LNCaP clone FGC (cell line): Measurements from ENCODE around the gene ANXA2R.
"Not testable (repeated sequence)": the region's sequence is repeated elsewhere in the genome, so short reads cannot be mapped to it uniquely, and the experiment has no call there.

ENCODE experiments used
- DNase-seq: peaks from one replicate; pipeline ENCODE4 v3.0.0-alpha.2; 2011; ENCODE audit warnings: low read depth
- H3K4me3 ChIP-seq: 2 replicates; pipeline ENCODE4 v1.5.1; 2011; ENCODE audit warnings: mild to moderate bottlenecking, low read depth, low read length, control low read depth
- TF ChIP-seq, protein P1 (sequence below): IDR thresholded peaks from 2 replicates; pipeline ENCODE4 v1.5.1; 2012; ENCODE audit warnings: mild to moderate bottlenecking; ENCODE audit not compliant: control insufficient read depth, insufficient read depth; ENCODE audit errors: extremely low read depth

The ANXA2R gene

DNA sequence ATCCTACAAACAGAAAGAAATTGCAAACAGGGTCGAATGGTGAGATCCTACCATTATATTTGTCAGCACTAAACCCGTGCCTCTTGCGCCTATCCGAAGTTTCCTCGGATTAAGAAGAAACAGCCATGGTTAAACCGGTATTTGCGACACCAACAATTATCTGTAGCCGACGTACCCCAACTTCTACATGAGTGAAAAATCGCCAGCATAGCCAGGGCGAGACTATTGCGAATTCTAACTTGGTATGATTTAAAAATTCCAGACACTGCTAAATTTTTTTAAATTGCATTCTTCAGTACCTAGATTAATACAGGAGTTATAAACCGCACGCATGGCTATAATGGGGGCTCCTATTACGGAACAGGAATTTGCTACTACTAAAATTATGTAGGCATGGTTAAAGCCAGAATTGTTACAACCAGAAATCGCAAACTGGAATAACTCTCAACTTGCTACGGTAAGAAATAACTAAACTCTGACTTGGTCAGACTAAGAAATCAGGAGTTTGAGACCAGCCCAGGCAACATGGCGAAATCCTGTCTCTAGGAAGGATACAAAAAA is 25.3 kb upstream of the ANXA2R start:
- peak overlapping the region; percentile 85 for H3K4me3 ChIP-seq
- no peak for DNase-seq
- TF ChIP-seq, protein P1, sequence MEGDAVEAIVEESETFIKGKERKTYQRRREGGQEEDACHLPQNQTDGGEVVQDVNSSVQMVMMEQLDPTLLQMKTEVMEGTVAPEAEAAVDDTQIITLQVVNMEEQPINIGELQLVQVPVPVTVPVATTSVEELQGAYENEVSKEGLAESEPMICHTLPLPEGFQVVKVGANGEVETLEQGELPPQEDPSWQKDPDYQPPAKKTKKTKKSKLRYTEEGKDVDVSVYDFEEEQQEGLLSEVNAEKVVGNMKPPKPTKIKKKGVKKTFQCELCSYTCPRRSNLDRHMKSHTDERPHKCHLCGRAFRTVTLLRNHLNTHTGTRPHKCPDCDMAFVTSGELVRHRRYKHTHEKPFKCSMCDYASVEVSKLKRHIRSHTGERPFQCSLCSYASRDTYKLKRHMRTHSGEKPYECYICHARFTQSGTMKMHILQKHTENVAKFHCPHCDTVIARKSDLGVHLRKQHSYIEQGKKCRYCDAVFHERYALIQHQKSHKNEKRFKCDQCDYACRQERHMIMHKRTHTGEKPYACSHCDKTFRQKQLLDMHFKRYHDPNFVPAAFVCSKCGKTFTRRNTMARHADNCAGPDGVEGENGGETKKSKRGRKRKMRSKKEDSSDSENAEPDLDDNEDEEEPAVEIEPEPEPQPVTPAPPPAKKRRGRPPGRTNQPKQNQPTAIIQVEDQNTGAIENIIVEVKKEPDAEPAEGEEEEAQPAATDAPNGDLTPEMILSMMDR, result no peak

DNA sequence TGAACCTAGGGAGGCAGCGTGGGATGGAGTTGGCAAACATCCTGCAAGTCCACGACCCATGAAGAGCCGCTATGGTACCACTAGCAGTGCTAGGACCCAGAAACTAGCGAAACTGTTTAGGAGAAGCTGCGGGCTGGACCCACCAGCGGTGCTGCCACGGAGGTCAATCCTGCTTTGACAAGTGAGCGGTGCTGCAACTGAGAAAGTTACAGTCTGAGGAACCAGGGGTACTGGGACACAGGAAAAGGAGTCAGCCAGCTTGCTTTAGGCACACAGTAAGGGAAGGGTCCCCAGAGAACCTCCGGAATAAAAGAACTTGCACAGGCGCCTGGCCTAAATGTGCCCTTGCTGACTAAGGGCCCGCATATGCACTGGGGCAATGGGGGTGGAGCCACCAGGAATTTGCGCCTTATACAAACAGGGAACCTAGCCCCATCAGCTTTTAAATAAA is 23.6 kb upstream of the ANXA2R start:
- DNase-seq, result no peak
- peak overlapping the region; percentile 85; the same call in 1 of the 2 replicates for H3K4me3 ChIP-seq
- TF ChIP-seq, protein P1, result no peak

DNA sequence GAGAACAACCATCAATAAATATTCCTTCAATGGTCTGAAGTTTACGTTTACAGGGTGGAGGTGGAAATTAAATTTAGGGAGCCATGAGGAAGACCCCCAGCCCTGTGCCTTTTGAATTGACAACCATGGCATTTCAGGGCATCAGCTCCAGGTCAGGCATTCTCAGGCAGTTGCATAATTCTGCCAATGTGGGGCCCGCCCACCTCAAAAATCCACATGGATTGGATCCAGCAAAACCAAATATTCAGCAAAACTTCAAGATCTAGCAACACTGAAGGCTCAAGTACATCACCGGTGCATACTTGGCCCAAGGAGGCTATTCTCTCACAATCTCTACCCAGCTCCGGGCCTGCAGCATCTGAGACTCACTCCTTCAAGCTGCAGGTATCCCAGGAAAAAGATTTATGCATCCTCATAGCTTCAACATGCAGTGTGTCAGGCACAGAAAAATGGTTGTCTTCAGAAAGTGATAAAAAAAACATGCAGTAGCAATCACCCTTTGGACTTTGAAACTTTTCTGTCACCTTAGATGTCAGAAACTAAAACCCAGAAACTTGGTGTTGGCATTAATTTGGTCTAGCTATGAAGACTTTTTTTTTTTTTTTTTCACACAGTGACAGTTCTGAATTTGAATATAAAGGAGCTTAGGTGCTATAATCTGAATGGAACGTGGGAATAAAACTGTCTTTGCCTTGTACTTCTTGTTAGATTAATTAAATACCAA is 21.4 kb upstream of the ANXA2R start:
- H3K4me3 ChIP-seq, result no peak overlapping the region
- DNase-seq, result no peak

DNA sequence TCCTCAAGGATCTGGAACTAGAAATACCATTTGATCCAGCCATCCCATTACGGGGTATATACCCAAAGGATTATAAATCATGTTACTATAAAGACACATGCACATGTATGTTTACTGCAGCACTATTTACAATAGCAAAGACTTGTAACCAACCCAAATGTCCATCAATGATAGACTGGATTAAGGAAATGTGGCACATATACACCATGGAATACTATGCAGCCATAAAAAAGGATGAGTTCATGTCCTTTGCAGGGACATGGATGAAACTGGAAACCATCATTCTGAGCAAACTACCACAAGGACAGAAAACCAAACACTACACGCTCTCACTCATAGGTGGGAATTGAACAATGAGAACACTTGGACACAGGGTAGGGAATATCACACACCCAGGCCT is 19.9 kb upstream of the ANXA2R start:
- H3K4me3 ChIP-seq, result not testable (repeated sequence)

More for the DNA sequence above, 21.4 kb upstream of the ANXA2R start:
- TF ChIP-seq, protein P1, result no peak

DNA sequence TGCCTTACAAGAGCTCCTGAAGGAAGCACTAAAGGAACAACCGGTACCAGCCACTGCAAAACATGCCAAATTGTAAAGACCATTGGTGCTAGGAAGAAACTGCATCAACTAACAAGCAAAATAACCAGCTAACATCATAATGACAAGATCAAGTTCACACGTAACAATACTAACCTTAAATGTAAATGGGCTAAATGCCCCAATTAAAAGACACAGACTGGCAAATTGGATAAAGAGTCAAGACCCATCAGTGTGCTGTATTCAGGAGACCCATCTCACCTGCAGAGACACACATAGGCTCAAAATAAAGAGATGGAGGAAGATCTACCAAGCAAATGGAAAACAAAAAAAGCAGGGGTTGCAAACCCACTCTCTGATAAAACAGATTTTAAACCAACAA is 15.0 kb upstream of the ANXA2R start:
- H3K4me3 ChIP-seq, DNase-seq: not testable (repeated sequence)

More for the DNA sequence above, 19.9 kb upstream of the ANXA2R start:
- DNase-seq, result not testable (repeated sequence)

DNA sequence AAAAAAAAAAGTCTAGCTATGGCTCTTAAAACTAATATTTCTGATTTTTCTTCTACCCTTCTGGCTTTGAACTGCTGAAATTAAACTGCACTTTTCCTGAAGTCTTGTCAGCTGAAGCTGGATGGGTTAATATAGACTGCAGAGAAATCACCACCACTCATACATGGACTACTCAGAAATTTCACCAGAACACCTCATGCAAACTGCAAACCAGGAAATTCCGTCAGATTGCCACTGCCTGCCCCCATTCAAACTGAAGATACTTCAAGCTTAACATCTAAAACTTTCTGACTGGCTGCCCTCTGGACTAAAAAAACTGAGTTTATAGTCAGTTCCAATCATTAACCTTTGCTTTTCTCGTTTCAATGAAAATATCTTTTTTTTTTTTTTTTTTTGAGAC is 11.6 kb upstream of the ANXA2R start:
- DNase-seq, result no peak
- TF ChIP-seq, protein P1, result no peak
- no peak overlapping the region for H3K4me3 ChIP-seq

DNA sequence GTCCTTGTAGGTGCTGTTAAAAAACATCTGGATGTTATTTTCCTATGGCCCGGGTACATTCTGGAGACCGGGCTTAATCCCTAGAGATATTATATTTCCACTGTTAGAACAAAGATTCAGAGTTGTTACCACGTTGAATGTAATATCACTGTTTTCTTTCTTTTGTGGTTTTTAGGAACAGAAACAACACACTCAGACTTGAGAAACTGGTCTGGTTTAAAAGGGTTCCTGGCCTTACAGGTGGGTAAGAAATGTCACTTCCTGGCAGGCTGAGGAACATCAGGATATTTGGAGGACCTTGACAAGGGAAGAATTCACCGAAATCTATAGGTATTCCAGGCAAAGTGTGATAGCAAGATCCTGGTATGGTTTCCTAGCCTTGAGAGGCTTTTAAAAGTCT is 10.3 kb upstream of the ANXA2R start:
- DNase-seq, result no peak
- TF ChIP-seq, protein P1, result no peak
- H3K4me3 ChIP-seq, result no peak overlapping the region

DNA sequence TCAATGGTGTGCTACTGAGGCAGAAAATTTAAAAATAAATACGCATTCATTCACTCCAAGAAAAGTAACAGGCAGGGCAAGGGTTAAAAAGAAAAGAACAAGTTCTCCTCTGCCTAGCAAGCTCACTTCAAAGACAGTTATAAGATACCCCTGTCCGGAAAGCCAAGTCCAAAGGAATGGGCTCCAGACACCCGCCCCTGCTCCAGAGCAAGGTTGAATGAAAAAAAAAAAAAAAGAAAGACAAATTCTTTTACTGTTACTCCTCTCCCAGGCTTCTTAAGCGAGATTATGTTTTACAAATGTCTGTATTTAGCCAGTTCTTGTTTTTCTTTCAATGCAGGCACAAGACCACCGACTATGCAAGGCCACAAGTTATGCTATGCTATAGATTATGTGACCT is 9.1 kb upstream of the ANXA2R start:
- H3K4me3 ChIP-seq, result no peak overlapping the region
- no peak for DNase-seq
- TF ChIP-seq, protein P1, result no peak
